A549 (cell line): ENCODE measurements around the gene UGT1A3. TPM values are rescaled to one million over a fixed set of nuclear protein-coding genes. Genes with fewer than 3 reads are reported as not detected.

Experiments
- ATAC-seq, 2 experiments: fragments of 200-7000 bp in 1 of 2; fragments of >200 bp in 1 of 2; cut with Nextera tagmentation in 1 of 2; cut with Tn5 transposase in 1 of 2; 3 replicates each; pipeline versions ENCODE4 v1.8.0 to v1.9.1; 2018 to 2020; ENCODE audit warnings: mild to moderate bottlenecking in 1 of 2, moderate library complexity in 1 of 2
- CTCF ChIA-PET: fragments of 300-600 bp; sonication (Branson Sonifier 250); formaldehyde crosslinking; extraction: SDS; loops from one replicate; lab custom pipeline; 2021; ENCODE audit warnings: antibody characterized with exemption, inconsistent platforms; lab: Yijun Ruan, JAX
- POLR2A ChIA-PET: fragments of 350-600 bp; formaldehyde crosslinking; extraction: SDS; loops from one replicate; lab custom pipeline; 2021; ENCODE audit warnings: antibody characterized with exemption, inconsistent platforms; lab: Yijun Ruan, JAX
- DNase-seq, 2 experiments: peaks; one replicate each; pipeline versions ENCODE4 v3.0.0 to v3.0.0-alpha.2; 2011 to 2016; ENCODE audit warnings: low read depth in 1 of 2, low spot score in 1 of 2
- FAIRE-seq: peaks from 2 replicates; lab custom pipeline; 2011; peaks lifted over from hg19 to GRCh38; lab: Jason Lieb, UNC
- H3K27ac ChIP-seq, 2 experiments: fragments of >200 bp; sonication (Bioruptor Twin); formaldehyde crosslinking; 3 replicates each; pipeline ENCODE4 v1.5.1; 2016 to 2017
- H3K4me1 ChIP-seq: fragments of >200 bp; sonication (Bioruptor Twin); formaldehyde crosslinking; 3 replicates; pipeline ENCODE4 v1.6.1; 2016
- H3K4me2 ChIP-seq: fragments of >200 bp; sonication (Bioruptor Twin); formaldehyde crosslinking; 3 replicates; pipeline ENCODE4 v1.6.1; 2016
- H3K4me3 ChIP-seq: fragments of >200 bp; sonication (Bioruptor Twin); formaldehyde crosslinking; 3 replicates; pipeline ENCODE4 v1.5.1; 2016
- H3K9me3 ChIP-seq: fragments of >200 bp; sonication (Bioruptor Twin); formaldehyde crosslinking; 3 replicates; pipeline ENCODE4 v1.6.1; 2016
- ATOH8 ChIP-seq: fragments of 250-450 bp; sonication (Bioruptor Pico); IDR thresholded peaks from 2 replicates; pipeline ENCODE4 v1.5.0; 2020; ENCODE audit warnings: low read depth, mild to moderate bottlenecking, moderate library complexity
- BHLHE40 ChIP-seq: IDR thresholded peaks from 2 replicates; pipeline ENCODE4 v1.6.1; 2012; ENCODE audit warnings: low read depth, low read length, inconsistent platforms
- CHD2 ChIP-seq: fragments of 150-350 bp; IDR thresholded peaks from 2 replicates; pipeline ENCODE4 v1.6.1; 2014; ENCODE audit warnings: low read length; ENCODE audit not compliant: partially characterized antibody
- CHD4 ChIP-seq: fragments of 200-600 bp; sonication (generic); IDR thresholded peaks from 2 replicates; pipeline ENCODE4 v1.6.1; 2016; ENCODE audit warnings: antibody characterized with exemption, mild to moderate bottlenecking, borderline replicate concordance
- EHF ChIP-seq: fragments of 250-450 bp; sonication (Bioruptor Pico); IDR thresholded peaks from 2 replicates; pipeline ENCODE4 v1.5.0; 2020; ENCODE audit warnings: mild to moderate bottlenecking
- EP300 ChIP-seq, 2 experiments: fragments of >200 bp; sonication (Bioruptor Twin); formaldehyde crosslinking; IDR thresholded peaks; 2 replicates in 1 of 2; 3 replicates in 1 of 2; pipeline ENCODE4 v1.6.1; 2016 to 2017
- ESRRA ChIP-seq: fragments of 150-350 bp; IDR thresholded peaks from 2 replicates; pipeline ENCODE4 v1.6.1; 2014; ENCODE audit warnings: mild to moderate bottlenecking, low read length, borderline replicate concordance
- FOXS1 ChIP-seq: fragments of 250-450 bp; sonication (Bioruptor Pico); IDR thresholded peaks from 2 replicates; pipeline ENCODE4 v1.5.0; 2020; ENCODE audit warnings: mild to moderate bottlenecking, moderate library complexity
- HEYL ChIP-seq: fragments of 250-450 bp; sonication (Bioruptor Pico); IDR thresholded peaks from 2 replicates; pipeline ENCODE4 v1.8.0; 2021; ENCODE audit warnings: mild to moderate bottlenecking, moderate library complexity
- HMGXB4 ChIP-seq: fragments of 250-450 bp; sonication (Bioruptor Pico); IDR thresholded peaks from 2 replicates; pipeline ENCODE4 v1.5.0; 2021; ENCODE audit warnings: mild to moderate bottlenecking, moderate library complexity, borderline replicate concordance
- JUN ChIP-seq, 2 experiments: fragments of >200 bp; sonication (Bioruptor Twin); formaldehyde crosslinking; IDR thresholded peaks; 2 replicates in 1 of 2; 3 replicates in 1 of 2; pipeline ENCODE4 v1.6.1; 2016 to 2017
- MAX ChIP-seq: IDR thresholded peaks from 2 replicates; pipeline ENCODE4 v1.6.1; 2012
- MYC ChIP-seq: IDR thresholded peaks from 2 replicates; pipeline ENCODE4 v1.6.1; 2012; ENCODE audit warnings: mild to moderate bottlenecking, inconsistent platforms, low read length, improper control_type of control experiment, borderline replicate concordance
- NFE2L2 ChIP-seq: fragments of 150-350 bp; conservative IDR thresholded peaks from 2 replicates; pipeline ENCODE4 v1.6.1; 2014; ENCODE audit warnings: low read length
- NPAS2 ChIP-seq: fragments of 250-450 bp; sonication (Bioruptor Pico); IDR thresholded peaks from 2 replicates; pipeline ENCODE4 v1.8.0; 2022; ENCODE audit warnings: mild to moderate bottlenecking, moderate library complexity, borderline replicate concordance
- NR3C1 ChIP-seq: fragments of >200 bp; sonication (Bioruptor Twin); formaldehyde crosslinking; IDR thresholded peaks from 3 replicates; pipeline ENCODE4 v1.6.1; 2017
- PBX3 ChIP-seq: IDR thresholded peaks from 2 replicates; pipeline ENCODE4 v1.6.1; 2012
- POLR2AphosphoS2 ChIP-seq: conservative IDR thresholded peaks from 2 replicates; pipeline ENCODE4 v1.6.1; 2012; ENCODE audit warnings: low read length, improper control_type of control experiment, inconsistent platforms
- RAD21 ChIP-seq, 2 experiments: fragments of >200 bp in 1 of 2; sonication (Bioruptor Twin) in 1 of 2; formaldehyde crosslinking in 1 of 2; IDR thresholded peaks in 1 of 2; conservative IDR thresholded peaks in 1 of 2; 2 replicates in 1 of 2; 3 replicates in 1 of 2; pipeline ENCODE4 v1.6.1; 2012 to 2018; ENCODE audit warnings: inconsistent platforms in 1 of 2
- RARB ChIP-seq: fragments of 250-450 bp; sonication (Bioruptor Pico); IDR thresholded peaks from 2 replicates; pipeline ENCODE4 v1.8.0; 2021; ENCODE audit warnings: mild to moderate bottlenecking, moderate library complexity
- RCOR1 ChIP-seq: fragments of 150-350 bp; IDR thresholded peaks from 2 replicates; pipeline ENCODE4 v1.6.1; 2014; ENCODE audit warnings: antibody characterized with exemption, low read length, low read depth
- REST ChIP-seq: fragments of 200-600 bp; sonication (generic); IDR thresholded peaks from 2 replicates; pipeline ENCODE4 v1.6.1; 2016; ENCODE audit warnings: antibody characterized with exemption, mild to moderate bottlenecking, moderate library complexity
- RFX5 ChIP-seq: fragments of 450-650 bp; IDR thresholded peaks from 2 replicates; pipeline ENCODE4 v1.7.1; 2014; ENCODE audit warnings: antibody characterized with exemption, mild to moderate bottlenecking, moderate library complexity
- SREBF2 ChIP-seq: fragments of 450-650 bp; IDR thresholded peaks from 2 replicates; pipeline ENCODE4 v1.6.1; 2014; ENCODE audit warnings: mild to moderate bottlenecking, moderate library complexity
- TP53 ChIP-seq: fragments of 250-450 bp; sonication (Bioruptor Pico); IDR thresholded peaks from 2 replicates; pipeline ENCODE4 v1.5.0; 2021; ENCODE audit warnings: mild to moderate bottlenecking, moderate library complexity
- WGBS: methylation state at CpG from one replicate; pipeline ENCODE4 v1.1.6; 2017; ENCODE audit errors: missing lambda C conversion rate; 5-methylcytosine and 5-hydroxymethylcytosine counted together
- polyA plus RNA-seq, 4 experiments: library from polyadenylated mRNA; depleted of rRNA in 3 of 4; stranded (reverse); fragments of >200 nt; fragmentation: RNase III in 1 of 4; extraction: RNeasy Plus Mini Kit Qiagen cat#74134 plus additional on column Dnase treatment in 1 of 4; gene quantifications; 2 replicates in 3 of 4; 3 replicates in 1 of 4; pipeline ENCODE4 v1.2.3, GENCODE V29; 2011 to 2017

The UGT1A3 gene
- polyA plus RNA-seq, 2 of the 4 experiments (the other 2 are of a cell fraction) = 0.23 to 0.39 TPM

GRCh38 chr2:233818639-233819621, 90.1 kb downstream of the UGT1A3 start:
- no peak overlapping the region for H3K4me3 ChIP-seq
- ChIA-PET CTCF (interaction anchor here (1.2 kb wide), 1 partner anchor 13 kb away, joined by 3 read pairs; no protein-coding TSS in a partner anchor), POLR2A (no interaction called here)
- ATAC-seq (no peak), DNase-seq (no peak), FAIRE-seq (no peak)
- WGBS = 79% methylated on average over 14 of the region's 17 CpGs
- no peak for TF ChIP-seq REST
- TF ChIP-seq RAD21 (conservative IDR thresholded peaks at IDR 0.05 in 1 of 2, IDR thresholded peaks at IDR 0.05 in 1 of 2) = no peak
- no peak for TF ChIP-seq ESRRA
- no peak for TF ChIP-seq MYC
- no peak for TF ChIP-seq CHD4
- no peak for TF ChIP-seq EHF (CRISPR knock-in tag)
- no peak for TF ChIP-seq POLR2AphosphoS2
- TF ChIP-seq MAX = no peak
- no peak for TF ChIP-seq SREBF2
- TF ChIP-seq CHD2 = no peak
- TF ChIP-seq BHLHE40 = no peak
- TF ChIP-seq FOXS1 (CRISPR knock-in tag) = no peak
- no peak for TF ChIP-seq RCOR1
- no peak for TF ChIP-seq NFE2L2
- no peak for TF ChIP-seq EP300 (IDR thresholded peaks at IDR 0.05)
- no peak for TF ChIP-seq RFX5
- TF ChIP-seq NR3C1 = no peak
- peak overlapping the region in 1 of 2 experiments; percentile 81; a peak in 4 of 6 replicates for H3K27ac ChIP-seq
- no peak overlapping the region for H3K4me2 ChIP-seq
- no peaks in the 10 kb centered on the region for H3K9me3 ChIP-seq
- peaks cover 33% of the 10 kb centered on the region for H3K4me1 ChIP-seq

- CTCF ChIA-PET = interaction anchor here (0.6 to 1.8 kb wide), 3 partner anchors 12 to 51 kb away, joined by 3 to 12 read pairs (median 3); no protein-coding TSS in a partner anchor
- H3K4me1 ChIP-seq = peaks cover 36% of the 10 kb centered on the region
- H3K4me2 ChIP-seq = no peak overlapping the region
- H3K27ac ChIP-seq = peak overlapping the region; percentile 28 to 81
- no peak overlapping the region for H3K4me3 ChIP-seq
- WGBS = 92% methylated on average over 16 of the region's 18 CpGs
- ATAC-seq = no peak
- DNase-seq = no peak
- FAIRE-seq = no peak
- POLR2A ChIA-PET = interaction anchor here (1.2 kb wide), 1 partner anchor 247 kb away, joined by 11 read pairs; no protein-coding TSS in a partner anchor
- H3K9me3 ChIP-seq = no peaks in the 10 kb centered on the region
- TF ChIP-seq NR3C1 (no peak), ESRRA (no peak), RARB (CRISPR knock-in tag) (no peak), TP53 (no peak), HEYL (CRISPR knock-in tag) (no peak), CHD4 (no peak), HMGXB4 (CRISPR knock-in tag) (no peak), ATOH8 (CRISPR knock-in tag) (no peak), PBX3 (no peak), JUN (IDR thresholded peaks at IDR 0.05) (no peak), NPAS2 (CRISPR knock-in tag) (no peak)
Measured at GRCh38 chr2:233819884-233820773, 91.3 kb downstream of the UGT1A3 start.
